Endothelial cell of umbilical vein (primary cell): ENCODE results near the gene LRP2BP. TPM values are rescaled to one million over a fixed set of nuclear protein-coding genes. Genes with fewer than 3 reads are reported as not detected.

Experiments
- BruUV-seq: library from RNA; stranded (reverse); fragments of 400-500 nt; replicated peaks from 2 replicates; lab custom pipeline; 2021; lab: Mats Ljungman, UMichigan
- CTCF ChIA-PET: fragments of 300-600, 350-600 bp; sonication (Branson Sonifier 250); formaldehyde crosslinking; loops from one replicate; lab custom pipeline; 2021; ENCODE audit warnings: antibody characterized with exemption, inconsistent platforms; lab: Charles Lee
- POLR2A ChIA-PET: fragments of 300-600, 350-600 bp; sonication (Branson Sonifier 250); formaldehyde crosslinking; loops from one replicate; lab custom pipeline; 2021; ENCODE audit warnings: antibody characterized with exemption, inconsistent platforms; lab: Charles Lee
- DNase-seq: peaks from one replicate; pipeline ENCODE4 v3.0.0-alpha.2; 2011; ENCODE audit warnings: low read depth, low spot score
- FAIRE-seq: peaks from 2 replicates; lab custom pipeline; 2011; peaks lifted over from hg19 to GRCh38; lab: Jason Lieb, UNC
- H2AFZ ChIP-seq: 2 replicates; pipeline ENCODE4 v1.6.0; 2012; ENCODE audit warnings: low read depth, low read length, control low read depth, inconsistent platforms
- H3K27ac ChIP-seq: 2 replicates; pipeline ENCODE4 v1.5.1; 2011; ENCODE audit warnings: low read depth, mild to moderate bottlenecking, control low read depth, low read length, moderate library complexity; ENCODE audit not compliant: insufficient read depth
- H3K27me3 ChIP-seq, 2 experiments: 2 replicates each; pipeline versions ENCODE4 v1.6.0 to v1.6.1; 2011; ENCODE audit warnings: low read length in 2 of 2, mixed read lengths in 1 of 2; ENCODE audit not compliant: control insufficient read depth in 2 of 2, insufficient read depth in 2 of 2
- H3K36me3 ChIP-seq, 2 experiments: 2 replicates in 1 of 2; 3 replicates in 1 of 2; pipeline ENCODE4 v1.5.1; 2011; ENCODE audit warnings: low read length in 2 of 2, mild to moderate bottlenecking in 1 of 2, moderate library complexity in 1 of 2; ENCODE audit not compliant: control insufficient read depth in 2 of 2, insufficient read depth in 2 of 2; ENCODE audit errors: extremely low read depth in 1 of 2
- H3K4me1 ChIP-seq: 3 replicates; pipeline ENCODE4 v1.5.1; 2011; ENCODE audit warnings: mild to moderate bottlenecking, low read length; ENCODE audit not compliant: control insufficient read depth, insufficient read depth; ENCODE audit errors: extremely low read depth
- H3K4me2 ChIP-seq: 2 replicates; pipeline ENCODE4 v1.6.1; 2011; ENCODE audit warnings: low read length, control low read depth, mixed read lengths; ENCODE audit not compliant: insufficient read depth
- H3K4me3 ChIP-seq, 3 experiments: fragments of 200-600 bp in 1 of 3; sonication (generic), shearing (Covaris generic) in 1 of 3; replicated peaks in 1 of 3; 2 replicates each; pipeline ENCODE4 v1.5.1; 2011 to 2016; ENCODE audit warnings: control low read depth in 3 of 3, low read length in 3 of 3, mild to moderate bottlenecking in 2 of 3, inconsistent platforms in 1 of 3, low read depth in 1 of 3, moderate library complexity in 1 of 3; ENCODE audit not compliant: insufficient read depth in 1 of 3
- H3K79me2 ChIP-seq: 2 replicates; pipeline ENCODE4 v1.6.0; 2012; ENCODE audit warnings: low read length, inconsistent platforms; ENCODE audit not compliant: control insufficient read depth, insufficient read depth
- H3K9ac ChIP-seq: replicated peaks from 2 replicates; pipeline ENCODE3; 2011; ENCODE audit warnings: low read length, control low read depth; ENCODE audit not compliant: insufficient read depth; ENCODE audit errors: extremely low read depth
- H3K9me1 ChIP-seq: replicated peaks from 3 replicates; pipeline ENCODE4 v1.6.0; 2011; ENCODE audit warnings: mild to moderate bottlenecking, low read length; ENCODE audit not compliant: control insufficient read depth, insufficient read depth; ENCODE audit errors: extremely low read depth
- H3K9me3 ChIP-seq: replicated peaks from 2 replicates; pipeline ENCODE4 v1.5.1; 2012; ENCODE audit warnings: low read length, inconsistent platforms; ENCODE audit not compliant: control insufficient read depth, insufficient read depth
- H4K20me1 ChIP-seq: replicated peaks from 2 replicates; pipeline ENCODE3; 2011; ENCODE audit warnings: mild to moderate bottlenecking, low read length; ENCODE audit not compliant: control insufficient read depth, insufficient read depth; ENCODE audit errors: extremely low read depth
- CTCF ChIP-seq, 2 donors: IDR thresholded peaks; 1 replicate in 1 of 2; 2 replicates in 1 of 2; pipeline ENCODE4 v1.5.1; 2011; ENCODE audit warnings: low read length in 2 of 2, mild to moderate bottlenecking in 2 of 2, moderate library complexity in 2 of 2, control low read depth in 1 of 2, inconsistent platforms in 1 of 2, low read depth in 1 of 2; ENCODE audit not compliant: insufficient read depth in 1 of 2; ENCODE audit errors: extremely low read depth in 1 of 2
- EZH2 ChIP-seq: IDR thresholded peaks from 2 replicates; pipeline ENCODE4 v1.6.1; 2012; ENCODE audit warnings: borderline replicate concordance, low read depth, mild to moderate bottlenecking, moderate library complexity, low read length, inconsistent platforms; ENCODE audit not compliant: severe bottlenecking
- FOS ChIP-seq: IDR thresholded peaks from 2 replicates; pipeline ENCODE4 v1.6.1; 2011; ENCODE audit warnings: mild to moderate bottlenecking, low read length, moderate library complexity, borderline replicate concordance; ENCODE audit not compliant: insufficient read depth
- GATA2 ChIP-seq: IDR thresholded peaks from 2 replicates; pipeline ENCODE4 v1.7.0; 2011; ENCODE audit warnings: low read depth, mild to moderate bottlenecking, moderate library complexity, mixed read lengths, low read length; ENCODE audit not compliant: insufficient read length, insufficient read depth
- JUN ChIP-seq: IDR thresholded peaks from 2 replicates; pipeline ENCODE4 v1.6.1; 2011; ENCODE audit warnings: borderline replicate concordance, low read depth; ENCODE audit not compliant: insufficient read length, insufficient read depth
- MAX ChIP-seq: IDR thresholded peaks from 2 replicates; pipeline ENCODE4 v1.6.1; 2011; ENCODE audit not compliant: insufficient read depth, insufficient read length
- MYC ChIP-seq: IDR thresholded peaks from one replicate; pipeline ENCODE4 v1.6.1; 2011; ENCODE audit warnings: mild to moderate bottlenecking, low read depth, low read length
- POLR2A ChIP-seq: IDR thresholded peaks from 2 replicates; pipeline ENCODE4 v1.6.1; 2012; ENCODE audit warnings: low read depth, mild to moderate bottlenecking, control low read depth, low read length
- POLR2AphosphoS5 ChIP-seq: IDR thresholded peaks from 2 replicates; pipeline ENCODE4 v1.6.1; 2012; ENCODE audit warnings: low read depth, mild to moderate bottlenecking, control low read depth, low read length, moderate library complexity; ENCODE audit not compliant: insufficient read depth
- dilution Hi-C: fragments of 300-500 bp; cut with MboI; formaldehyde crosslinking; loops from one replicate; pipeline ENCODE4 v1.15.0; 2019; ENCODE audit warnings: low sequenced_read_pairs; ENCODE audit not compliant: extremely low pct_ligation_motif_present
- intact Hi-C: fragments of 100-400 bp; cut with micrococcal nuclease; formaldehyde crosslinking; loops from one replicate; pipeline ENCODE4 v1.10.0; 2022
- polyA plus RNA-seq, 4 experiments: library from polyadenylated mRNA; depleted of rRNA in 3 of 4; stranded (reverse) in 3 of 4; unstranded in 1 of 4; fragments of >200 nt; gene quantifications; 2 replicates each; pipeline versions ENCODE4 v1.2.1 to v1.2.3, GENCODE V29; 2011 to 2012; ENCODE audit warnings: missing spikeins in 1 of 4
- total RNA-seq: library from RNA; stranded (reverse); gene quantifications from 2 replicates; pipeline ENCODE4 v1.2.3, GENCODE V29; 2021

LRP2BP gene
- total and polyA plus RNA-seq, 2 donors (not counting 3 experiments of a cell fraction or from before 2014, with no cell fraction given): 0.18 to 0.53 TPM

DNA sequence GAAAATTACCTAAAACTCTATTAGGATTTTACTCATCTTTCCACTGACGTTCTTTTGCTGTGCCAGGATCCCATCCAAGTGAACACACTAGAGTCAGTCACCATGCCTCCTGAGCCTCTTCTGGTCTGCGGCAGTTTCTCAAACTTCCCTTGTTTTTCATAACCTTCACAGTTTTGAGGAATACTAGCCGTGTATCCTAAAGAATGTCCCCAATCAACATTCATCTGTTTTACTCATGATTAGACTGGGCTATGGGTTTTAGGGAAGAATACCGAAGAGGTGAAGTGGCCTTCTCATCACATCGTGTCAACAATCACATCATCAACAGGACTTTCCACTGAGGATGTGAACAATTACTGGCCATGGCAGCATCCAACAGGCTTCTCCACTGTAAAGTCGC is 4.8 kb downstream of the LRP2BP start:
- Histone ChIP-seq H3K4me1 (peaks cover 10% of the 10 kb centered on the region), H3K4me2 (no peak overlapping the region), H2AFZ (no peak overlapping the region), H3K27me3 (no peaks in the 10 kb centered on the region), H3K4me3 (no peak overlapping the region), H3K9ac (no peak overlapping the region), H3K36me3 (no peaks in the 10 kb centered on the region), H3K9me3 (no peaks in the 10 kb centered on the region), H3K9me1 (no peaks in the 10 kb centered on the region), H4K20me1 (no peaks in the 10 kb centered on the region), H3K79me2 (no peaks in the 10 kb centered on the region), H3K27ac (no peak overlapping the region)
- intact Hi-C loops (no loop called here), dilution Hi-C loops (loop anchor here (25.0 kb wide), 1 partner anchor 104 kb away; no protein-coding TSS in a partner anchor)
- ChIA-PET CTCF (interaction anchor here (0.9 kb wide), 1 partner anchor 207 kb away, joined by 3 read pairs; no protein-coding TSS in a partner anchor), POLR2A (no interaction called here)
- FAIRE-seq: no peak
- TF ChIP-seq EZH2: no peak
- no peak for TF ChIP-seq MAX
- no peak for TF ChIP-seq POLR2AphosphoS5
- no peak for TF ChIP-seq CTCF (IDR thresholded peaks at IDR 0.05; ENCODE audit: extremely low read depth in 1 of 2, insufficient read depth in 1 of 2, low read depth in 1 of 2, low read length in 2 of 2)
- no peak for TF ChIP-seq MYC
- TF ChIP-seq FOS: no peak
- TF ChIP-seq POLR2A: no peak
- TF ChIP-seq GATA2: no peak
- no peak for TF ChIP-seq JUN
- no peak for DNase-seq
- no TSS peak for BruUV-seq
